Cardiac fibroblast (primary cell): ENCODE data around the gene ERICH4.
"Not testable (repeated sequence)": the region's sequence is repeated elsewhere in the genome, so short reads cannot be mapped to it uniquely, and the experiment has no call there.

Source experiments
- DNase-seq, 2 donors: peaks; one replicate each; pipeline versions ENCODE4 v3.0.0 to v3.0.0-alpha.2; 2010; ENCODE audit warnings: low read depth in 2 of 2
- H3K4me3 ChIP-seq, 2 donors: replicated peaks in 1 of 2; 1 replicate in 1 of 2; 2 replicates in 1 of 2; pipeline ENCODE4 v1.5.1; 2011; ENCODE audit warnings: low read depth in 2 of 2, low read length in 2 of 2, mild to moderate bottlenecking in 2 of 2, moderate library complexity in 1 of 2
- CTCF ChIP-seq: IDR thresholded peaks from one replicate; pipeline ENCODE4 v1.5.1; 2011; ENCODE audit warnings: low read depth, mild to moderate bottlenecking, low read length, inconsistent platforms

ERICH4 gene

GRCh38 chr19:41478875-41479756, 36.2 kb downstream of the ERICH4 start:
- peak; percentile 2 to 67 for DNase-seq

DNA sequence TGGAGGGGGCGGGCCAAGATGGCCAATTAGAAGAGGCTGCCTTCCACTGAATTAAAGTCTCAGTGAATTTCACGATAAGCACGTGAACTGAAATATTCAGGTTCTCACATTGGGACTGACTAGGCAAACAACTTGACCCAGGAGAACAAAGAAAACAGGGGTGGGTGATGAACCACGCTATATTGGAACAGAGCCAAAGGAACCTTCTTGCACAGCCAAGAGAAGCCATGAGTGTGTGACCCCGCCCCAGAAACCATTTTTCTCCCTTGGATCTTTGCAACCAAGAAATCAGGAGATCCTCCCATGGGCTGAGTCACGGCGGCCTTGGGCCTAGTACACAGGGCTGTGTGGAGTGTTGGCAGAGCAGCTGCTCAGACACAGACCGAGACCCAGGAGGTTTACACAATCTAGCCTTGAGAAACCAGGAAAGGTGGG, 36.8 kb downstream of the ERICH4 start:
- peak; percentile 61 to 67 for DNase-seq
- TF ChIP-seq CTCF, result no peak
- H3K4me3 ChIP-seq, result no peak overlapping the region

More at GRCh38 chr19:41478875-41479756, 36.2 kb downstream of the ERICH4 start:
- TF ChIP-seq CTCF, result no peak
- H3K4me3 ChIP-seq, result peak overlapping the region in 1 of 2 donors; percentile 2

DNA sequence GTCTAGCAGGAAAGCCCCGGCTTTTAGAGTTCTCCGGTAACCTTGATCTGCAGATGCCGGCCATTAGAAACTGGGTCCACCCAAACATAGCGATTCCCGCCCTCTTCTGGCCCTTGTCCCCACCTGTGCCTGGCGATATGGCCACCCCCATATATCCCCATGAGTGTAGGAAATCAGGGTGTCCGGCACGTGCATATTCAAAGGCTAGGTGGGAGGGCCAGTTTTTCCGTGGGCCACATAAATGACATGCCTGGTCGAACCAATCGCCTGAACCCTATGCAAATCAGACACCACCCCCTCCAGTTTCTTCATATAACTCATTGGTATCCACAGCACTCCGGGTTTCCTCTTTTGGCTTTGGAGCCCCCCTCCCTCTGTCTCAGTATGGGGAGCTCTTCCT, 37.4 kb downstream of the ERICH4 start:
- no peak overlapping the region for H3K4me3 ChIP-seq
- no peak for TF ChIP-seq CTCF
- no peak for DNase-seq

DNA sequence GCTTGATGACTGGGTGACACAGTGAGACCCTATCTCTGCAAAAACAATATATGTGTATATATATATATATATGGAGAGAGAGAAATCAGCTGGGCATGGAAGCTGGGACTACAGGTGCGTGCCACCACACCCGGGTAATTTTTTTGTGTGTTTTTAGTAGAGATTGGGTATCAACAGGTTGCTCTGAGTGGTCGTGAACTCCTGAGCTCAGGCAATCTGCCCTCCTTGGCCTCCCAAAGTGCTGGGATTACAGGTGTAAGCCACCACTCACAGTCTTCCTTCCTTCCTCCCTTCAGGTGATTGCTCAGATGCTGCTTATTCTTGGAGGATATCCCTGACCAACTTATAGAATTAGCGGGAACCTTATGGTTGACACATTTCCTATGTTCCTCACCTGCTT, 41.9 kb downstream of the ERICH4 start:
- no peak overlapping the region for H3K4me3 ChIP-seq
- no peak for TF ChIP-seq CTCF
- no peak for DNase-seq

- not testable (repeated sequence) for H3K4me3 ChIP-seq, DNase-seq
These were observed 44.0 kb downstream of the ERICH4 start for GRCh38 chr19:41486953-41487352.

DNA sequence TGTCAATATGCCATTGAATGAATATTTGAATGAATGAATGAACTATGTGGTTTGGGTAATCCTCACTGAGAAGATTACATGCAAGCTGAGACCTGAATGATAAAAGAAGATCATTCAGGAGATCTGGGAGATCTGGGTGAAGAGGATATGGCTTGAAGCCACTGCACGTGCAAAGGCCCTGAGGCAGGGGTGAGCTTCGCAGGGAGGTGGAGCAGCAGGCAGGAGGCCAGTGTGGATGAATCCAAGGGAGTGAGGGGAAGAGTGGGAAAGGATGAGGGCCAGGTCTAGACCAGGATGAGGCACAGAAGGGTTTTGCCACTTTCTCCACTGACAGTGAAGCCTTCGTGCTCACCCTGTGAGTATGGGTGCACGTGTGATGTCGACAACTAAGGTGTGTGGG, 49.9 kb downstream of the ERICH4 start:
- no peak for TF ChIP-seq CTCF
- no peak overlapping the region for H3K4me3 ChIP-seq
- DNase-seq, result no peak
